ENCODE data around the gene NAPSA.

The NAPSA gene

DNA sequence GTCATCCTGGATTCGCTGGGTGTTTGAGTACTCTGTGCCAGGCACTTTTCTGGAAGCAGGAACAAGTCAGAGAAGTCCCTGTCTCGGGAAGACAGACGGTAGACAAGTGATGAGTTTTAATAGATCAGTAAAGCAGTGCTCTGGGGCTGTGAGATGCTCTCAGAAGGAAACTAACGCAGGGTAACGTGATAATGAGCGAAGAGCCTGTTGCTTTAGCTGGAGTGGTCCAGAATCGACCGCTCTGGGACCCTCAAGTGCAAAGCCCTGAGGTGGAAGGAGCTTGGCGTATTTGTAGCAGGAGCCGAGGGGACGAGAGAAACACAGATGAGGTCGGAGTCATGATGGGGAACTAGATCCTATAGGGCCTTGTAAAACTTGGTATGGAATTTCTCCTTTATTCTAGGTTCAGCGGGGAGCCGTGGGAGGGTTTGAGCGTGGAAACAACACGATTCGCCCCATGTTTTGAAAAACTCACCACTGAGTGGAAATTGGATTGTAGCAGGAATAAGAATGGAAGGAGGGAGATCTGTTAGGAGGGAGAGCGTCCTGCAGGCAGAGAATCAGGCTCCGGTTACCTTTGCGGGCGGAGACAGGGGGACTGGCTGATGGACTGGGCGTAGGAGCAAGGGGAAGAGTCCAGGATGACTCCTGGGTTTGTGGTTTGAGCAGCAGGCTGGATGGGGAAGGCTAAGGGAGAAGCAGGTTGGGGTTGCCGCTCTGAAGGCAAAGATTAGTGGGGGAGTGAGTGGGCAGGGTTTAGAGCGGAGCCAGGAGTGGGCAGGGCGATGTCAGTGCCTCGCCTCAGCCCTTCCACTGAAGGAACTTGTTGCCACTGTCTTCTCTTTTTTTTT is 19.5 kb upstream of the NAPSA start:
- in situ Hi-C loops (cut with HindIII; ENCODE audit: low sequenced_read_pairs), result no loop called here

- in situ Hi-C loops (cut with HindIII; ENCODE audit: low sequenced_read_pairs), result no loop called here
Observed at GRCh38 chr19:50383852-50384684, 18.6 kb upstream of the NAPSA start, which contains the start of gene POLD1. Gene POLD1, plus strand, starts transcription at chr19:50384347. Its CDS starts 14,505 bp downstream, at chr19:50398852.

GRCh38 chr19:50383001-50383851 is 17.8 kb upstream of the NAPSA start:
- in situ Hi-C loops (cut with HindIII; ENCODE audit: low sequenced_read_pairs), result no loop called here

DNA sequence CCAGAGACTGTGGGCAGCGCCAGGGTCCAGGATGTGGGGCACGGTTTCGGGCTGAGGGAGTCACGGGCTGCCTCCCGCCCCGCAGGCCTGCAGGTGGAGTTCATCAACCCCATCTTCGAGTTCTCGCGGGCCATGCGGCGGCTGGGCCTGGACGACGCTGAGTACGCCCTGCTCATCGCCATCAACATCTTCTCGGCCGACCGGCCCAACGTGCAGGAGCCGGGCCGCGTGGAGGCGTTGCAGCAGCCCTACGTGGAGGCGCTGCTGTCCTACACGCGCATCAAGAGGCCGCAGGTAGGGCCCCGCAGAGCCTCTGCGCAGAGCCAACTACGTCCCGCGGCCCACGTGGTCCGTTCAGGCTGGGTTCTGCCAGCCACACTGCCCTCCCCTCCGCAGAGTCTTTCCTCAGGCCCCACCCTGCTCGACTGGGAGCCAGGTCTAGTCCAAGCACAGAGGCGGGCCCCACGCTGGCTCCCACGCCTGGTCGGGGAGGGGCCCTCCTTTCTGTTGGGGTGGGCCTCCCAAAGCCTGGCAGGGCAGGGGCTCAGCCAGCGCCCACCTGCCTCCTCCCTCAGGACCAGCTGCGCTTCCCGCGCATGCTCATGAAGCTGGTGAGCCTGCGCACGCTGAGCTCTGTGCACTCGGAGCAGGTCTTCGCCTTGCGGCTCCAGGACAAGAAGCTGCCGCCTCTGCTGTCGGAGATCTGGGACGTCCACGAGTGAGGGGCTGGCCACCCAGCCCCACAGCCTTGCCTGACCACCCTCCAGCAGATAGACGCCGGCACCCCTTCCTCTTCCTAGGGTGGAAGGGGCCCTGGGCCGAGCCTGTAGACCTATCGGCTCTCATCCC is 16.7 kb upstream of the NAPSA start:
- in situ Hi-C loops (cut with HindIII; ENCODE audit: low sequenced_read_pairs), result no loop called here

DNA sequence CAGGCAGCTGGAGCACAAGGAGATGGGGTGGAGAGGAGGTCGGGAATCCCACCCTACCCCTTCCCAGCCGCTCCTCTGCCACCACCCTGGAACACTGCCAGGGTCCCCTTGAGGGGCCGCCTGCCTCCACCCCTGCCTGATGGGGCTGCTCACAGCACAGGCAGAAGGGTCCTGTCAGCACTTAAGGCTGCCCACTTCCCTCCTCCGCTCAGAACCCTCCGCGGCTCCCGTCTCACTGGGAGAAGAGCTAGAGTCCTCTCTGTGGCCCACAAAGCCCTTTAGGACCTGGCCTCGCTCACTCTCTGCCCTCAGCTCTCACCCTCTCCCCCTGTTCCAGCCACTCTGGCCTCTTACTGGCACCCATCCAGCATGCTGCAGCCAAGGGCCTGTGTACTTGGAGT is 15.3 kb upstream of the NAPSA start:
- in situ Hi-C loops (cut with HindIII; ENCODE audit: low sequenced_read_pairs), result no loop called here

GRCh38 chr19:50380137-50380536 is 14.7 kb upstream of the NAPSA start:
- in situ Hi-C loops (cut with HindIII; ENCODE audit: low sequenced_read_pairs), result no loop called here

- in situ Hi-C loops (cut with HindIII; ENCODE audit: low sequenced_read_pairs), result no loop called here
Observed at GRCh38 chr19:50379602-50380001, 14.2 kb upstream of the NAPSA start.

DNA sequence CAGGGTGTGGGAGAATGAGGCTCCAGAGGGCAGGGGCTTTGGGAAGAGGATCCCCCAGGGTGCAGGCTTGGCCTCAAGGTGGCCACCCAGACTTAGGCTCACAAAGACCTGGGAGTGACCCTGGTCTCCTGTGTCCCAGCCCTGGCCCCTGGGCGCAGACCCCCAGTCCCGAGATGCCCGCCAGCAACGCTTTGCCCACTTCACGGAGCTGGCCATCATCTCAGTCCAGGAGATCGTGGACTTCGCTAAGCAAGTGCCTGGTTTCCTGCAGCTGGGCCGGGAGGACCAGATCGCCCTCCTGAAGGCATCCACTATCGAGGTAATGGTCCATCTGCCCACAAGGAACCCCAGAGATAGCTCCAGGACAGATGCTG is 13.4 kb upstream of the NAPSA start:
- in situ Hi-C loops (cut with HindIII; ENCODE audit: low sequenced_read_pairs), result no loop called here

DNA sequence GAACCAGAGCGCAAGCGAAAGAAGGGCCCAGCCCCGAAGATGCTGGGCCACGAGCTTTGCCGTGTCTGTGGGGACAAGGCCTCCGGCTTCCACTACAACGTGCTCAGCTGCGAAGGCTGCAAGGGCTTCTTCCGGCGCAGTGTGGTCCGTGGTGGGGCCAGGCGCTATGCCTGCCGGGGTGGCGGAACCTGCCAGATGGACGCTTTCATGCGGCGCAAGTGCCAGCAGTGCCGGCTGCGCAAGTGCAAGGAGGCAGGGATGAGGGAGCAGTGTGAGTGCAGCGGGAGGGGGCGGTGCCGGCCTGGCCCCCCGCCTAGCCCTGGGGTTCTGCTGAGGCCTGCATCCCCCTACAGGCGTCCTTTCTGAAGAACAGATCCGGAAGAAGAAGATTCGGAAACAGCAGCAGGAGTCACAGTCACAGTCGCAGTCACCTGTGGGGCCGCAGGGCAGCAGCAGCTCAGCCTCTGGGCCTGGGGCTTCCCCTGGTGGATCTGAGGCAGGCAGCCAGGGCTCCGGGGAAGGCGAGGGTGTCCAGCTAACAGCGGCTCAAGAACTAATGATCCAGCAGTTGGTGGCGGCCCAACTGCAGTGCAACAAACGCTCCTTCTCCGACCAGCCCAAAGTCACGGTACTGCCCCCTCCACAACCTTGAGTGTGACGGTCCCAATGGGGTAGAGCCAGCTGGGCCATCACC is 12.9 kb upstream of the NAPSA start:
- in situ Hi-C loops (cut with HindIII; ENCODE audit: low sequenced_read_pairs), result no loop called here

DNA sequence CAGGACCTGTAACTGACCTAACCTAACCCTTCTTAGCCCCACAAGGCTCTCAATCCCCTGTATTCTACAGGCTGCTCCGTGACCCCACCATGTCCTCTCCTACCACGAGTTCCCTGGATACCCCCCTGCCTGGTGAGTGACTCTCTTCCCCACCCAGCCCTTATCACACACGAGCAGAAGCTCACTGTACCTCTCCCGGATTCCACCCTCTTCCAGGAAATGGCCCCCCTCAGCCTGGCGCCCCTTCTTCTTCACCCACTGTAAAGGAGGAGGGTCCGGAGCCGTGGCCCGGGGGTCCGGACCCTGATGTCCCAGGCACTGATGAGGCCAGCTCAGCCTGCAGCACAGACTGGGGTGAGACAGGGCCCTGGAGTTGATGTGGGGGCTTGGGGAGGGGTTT is 12.1 kb upstream of the NAPSA start:
- in situ Hi-C loops (cut with HindIII; ENCODE audit: low sequenced_read_pairs), result no loop called here

DNA sequence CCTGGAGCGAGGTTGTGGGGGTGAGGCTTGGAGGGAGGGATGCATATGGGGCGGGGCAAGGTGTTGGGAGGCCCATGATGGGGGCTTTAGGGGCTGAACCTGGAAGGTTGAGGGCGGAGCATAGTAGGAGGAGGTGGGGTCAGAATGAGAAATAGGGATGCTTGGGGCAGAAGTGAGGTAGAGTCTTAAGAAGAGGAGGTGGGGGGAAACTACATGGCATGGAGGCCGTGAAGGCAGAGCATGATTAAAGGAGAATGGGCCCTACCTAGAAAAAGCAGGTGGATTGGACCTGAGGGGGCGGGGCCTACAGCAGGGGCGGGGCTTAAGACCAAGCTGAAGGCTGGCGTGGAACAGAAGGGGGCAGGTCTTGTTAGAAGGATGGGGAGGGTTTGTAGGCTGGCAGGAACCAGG is 11.6 kb upstream of the NAPSA start:
- in situ Hi-C loops (cut with HindIII; ENCODE audit: low sequenced_read_pairs), result no loop called here

GRCh38 chr19:50376166-50377050 is 11.0 kb upstream of the NAPSA start, which contains the start of gene NR1H2:
Gene NR1H2, plus strand, starts transcription at chr19:50376457. Its CDS starts 1,149 bp downstream, at chr19:50377606.
- in situ Hi-C loops (cut with HindIII; ENCODE audit: low sequenced_read_pairs), result no loop called here

GRCh38 chr19:50371914-50372475 is 6.6 kb upstream of the NAPSA start:
- in situ Hi-C loops (cut with HindIII; ENCODE audit: low sequenced_read_pairs), result no loop called here

DNA sequence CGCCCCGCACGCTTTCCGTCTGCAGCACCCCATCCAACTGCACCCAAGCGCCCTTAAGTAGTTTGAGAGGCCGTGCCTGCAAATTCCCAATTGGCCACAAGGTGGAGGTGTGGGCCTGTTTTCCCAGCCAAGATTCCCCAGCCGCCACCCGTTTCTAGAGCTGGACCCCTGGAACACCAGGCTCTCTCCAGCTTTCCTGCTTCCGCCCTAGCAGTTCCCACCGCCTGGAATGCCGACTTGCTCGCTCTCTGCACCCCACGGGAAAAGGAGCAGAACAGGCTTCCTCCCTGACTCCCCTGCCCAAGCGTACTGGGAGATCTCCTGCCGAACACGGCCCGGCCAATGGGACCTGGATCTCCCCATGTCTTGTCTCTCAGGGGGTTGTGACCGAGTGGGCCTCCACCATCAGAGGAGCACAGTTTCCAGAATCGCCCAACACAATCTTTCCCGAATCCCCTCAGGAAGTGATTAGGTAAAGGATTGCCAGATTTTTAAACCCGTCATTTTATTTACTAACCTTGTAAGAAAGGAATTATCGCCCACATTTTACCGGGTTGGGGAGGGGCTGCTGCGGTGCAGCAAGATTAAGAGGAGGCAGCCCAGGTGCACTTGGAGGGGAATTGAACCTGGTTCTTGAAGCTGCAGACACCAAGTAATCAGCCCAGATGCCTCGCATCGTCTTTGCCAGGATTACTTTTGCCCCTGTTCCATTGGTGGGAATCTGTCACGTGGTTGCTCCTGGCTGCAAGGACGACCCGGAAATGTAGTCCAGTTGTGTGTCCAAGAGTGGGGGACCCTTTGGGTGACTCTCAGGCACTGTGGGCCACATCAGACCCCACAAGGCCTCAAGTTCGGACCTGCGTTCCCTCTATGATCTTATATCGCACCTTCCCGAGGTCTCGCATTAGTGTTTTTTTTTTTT is 3.5 kb upstream of the NAPSA start:
- in situ Hi-C loops (cut with HindIII; ENCODE audit: low sequenced_read_pairs), result no loop called here

GRCh38 chr19:50362656-50363424 is 2.6 kb downstream of the NAPSA start:
- in situ Hi-C loops (cut with HindIII; ENCODE audit: low sequenced_read_pairs), result no loop called here

DNA sequence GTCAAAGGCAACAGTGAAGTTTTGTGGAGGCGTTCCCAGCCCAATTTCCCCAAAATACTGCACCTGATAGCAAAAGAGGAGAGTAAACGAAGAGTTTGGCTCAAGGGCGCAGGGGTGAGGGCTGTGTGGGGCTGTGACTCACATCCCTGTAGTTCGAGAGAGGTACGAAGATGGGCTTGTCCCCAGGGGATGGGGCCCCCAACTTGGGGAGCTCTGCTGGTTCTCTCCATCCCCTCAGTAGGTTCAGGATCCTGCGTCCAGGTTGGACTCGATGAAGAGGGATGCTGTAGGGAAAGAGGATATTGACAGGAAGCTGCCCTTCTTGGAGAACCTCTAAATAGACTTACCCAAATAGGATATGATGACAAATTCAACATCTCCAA is 3.4 kb downstream of the NAPSA start:
- in situ Hi-C loops (cut with HindIII; ENCODE audit: low sequenced_read_pairs), result no loop called here
